Epithelial cell of proximal tubule (primary cell): Measurements from ENCODE around the gene CENPE. TPM values are rescaled to one million over a fixed set of nuclear protein-coding genes. Genes with fewer than 3 reads are reported as not detected.

ENCODE experiments used
- DNase-seq: peaks from one replicate; pipeline ENCODE4 v3.0.0-alpha.2; 2011; ENCODE audit warnings: low read depth
- H3K4me3 ChIP-seq: 2 replicates; pipeline ENCODE4 v1.5.1; 2011; ENCODE audit warnings: low read depth, mild to moderate bottlenecking, low read length
- CTCF ChIP-seq: conservative IDR thresholded peaks from 2 replicates; pipeline ENCODE4 v1.5.1; 2012; ENCODE audit warnings: low read depth, mild to moderate bottlenecking, low read length
- total RNA-seq: library from RNA; depleted of rRNA; stranded (reverse); fragments of >200 nt; gene quantifications from 2 replicates; pipeline ENCODE4 v1.2.3, GENCODE V29; 2015

Gene CENPE
- total RNA-seq, 1 donor from 2014 or later = 24.3 TPM

- TF ChIP-seq CTCF = no peak
- H3K4me3 ChIP-seq = peak within 1 kb of the TSS; percentile 71
- DNase-seq = no peak
These were observed 121.3 kb downstream of the CENPE start, which contains the start of gene SLC9B2 for GRCh38 chr4:103076747-103077347. Gene SLC9B2, minus strand, starts transcription at chr4:103076761. Its CDS starts 9,211 bp downstream, at chr4:103067550.

- DNase-seq = no peak
- no peak for TF ChIP-seq CTCF
These were observed 122.0 kb downstream of the CENPE start for GRCh38 chr4:103075894-103076746.

GRCh38 chr4:103075435-103075893 is 122.7 kb downstream of the CENPE start:
- H3K4me3 ChIP-seq = peak overlapping the region; percentile 71
- no peak for TF ChIP-seq CTCF
- DNase-seq = no peak

More at GRCh38 chr4:103075894-103076746, 122.0 kb downstream of the CENPE start:
- peak overlapping the region; percentile 71 for H3K4me3 ChIP-seq

- peak overlapping the region; percentile 71 for H3K4me3 ChIP-seq
- TF ChIP-seq CTCF = no peak
- no peak for DNase-seq
These were observed 123.3 kb downstream of the CENPE start for GRCh38 chr4:103074744-103075434.

GRCh38 chr4:103073792-103074438 is 124.2 kb downstream of the CENPE start:
- TF ChIP-seq CTCF = no peak
- no peak for DNase-seq

GRCh38 chr4:103067841-103068547 is 130.1 kb downstream of the CENPE start:
- no peak for DNase-seq
- H3K4me3 ChIP-seq = no peak overlapping the region
- no peak for TF ChIP-seq CTCF

More at GRCh38 chr4:103073792-103074438, 124.2 kb downstream of the CENPE start:
- no peak overlapping the region for H3K4me3 ChIP-seq
